Astrocyte of the hippocampus (primary cell): ENCODE measurements around the gene PPIL4.
"Not testable (repeated sequence)": the region's sequence is repeated elsewhere in the genome, so short reads cannot be mapped to it uniquely, and the experiment has no call there.

ENCODE experiments used
- DNase-seq: peaks from one replicate; pipeline ENCODE4 v3.0.0; 2011; ENCODE audit warnings: low read depth, low spot score

The PPIL4 gene

DNA sequence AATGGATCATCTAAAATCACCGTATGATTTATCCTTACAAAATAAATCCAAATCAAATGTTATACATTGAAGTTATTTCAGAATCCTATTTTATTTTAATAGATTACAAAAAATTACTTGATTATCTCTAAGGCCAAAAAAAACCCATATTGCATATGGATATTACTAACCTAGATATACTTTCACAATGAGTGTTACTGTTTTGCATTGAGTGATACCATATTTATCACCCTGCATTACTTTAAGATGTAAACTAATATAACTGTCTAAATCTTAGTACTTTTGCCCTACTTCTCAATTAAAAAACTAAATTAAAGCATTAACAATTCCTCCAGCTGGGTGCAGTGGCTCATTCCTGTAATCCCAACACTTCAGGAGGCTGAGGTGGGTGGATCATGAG lies 11.1 kb downstream of the PPIL4 start:
- no peak for DNase-seq

DNA sequence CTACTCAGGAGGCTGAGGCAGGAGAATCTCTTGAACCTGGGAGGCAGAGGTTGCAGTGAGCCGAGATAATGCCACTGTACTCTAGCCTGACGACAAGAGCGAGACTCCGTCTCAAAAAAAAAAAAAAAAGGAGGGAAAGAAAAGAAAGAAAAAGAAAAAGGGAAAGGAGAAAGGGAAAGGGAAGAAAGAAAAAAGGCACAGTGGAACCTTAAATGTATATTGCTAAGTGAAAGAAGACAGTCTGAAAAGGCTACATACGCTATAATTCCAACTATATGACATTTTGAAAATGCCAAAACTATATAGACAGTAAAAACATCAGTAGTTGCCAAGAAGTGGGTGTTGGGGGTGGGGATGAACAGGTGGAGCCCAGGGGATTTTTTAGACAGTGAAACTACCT lies 16.2 kb downstream of the PPIL4 start:
- no peak for DNase-seq

DNA sequence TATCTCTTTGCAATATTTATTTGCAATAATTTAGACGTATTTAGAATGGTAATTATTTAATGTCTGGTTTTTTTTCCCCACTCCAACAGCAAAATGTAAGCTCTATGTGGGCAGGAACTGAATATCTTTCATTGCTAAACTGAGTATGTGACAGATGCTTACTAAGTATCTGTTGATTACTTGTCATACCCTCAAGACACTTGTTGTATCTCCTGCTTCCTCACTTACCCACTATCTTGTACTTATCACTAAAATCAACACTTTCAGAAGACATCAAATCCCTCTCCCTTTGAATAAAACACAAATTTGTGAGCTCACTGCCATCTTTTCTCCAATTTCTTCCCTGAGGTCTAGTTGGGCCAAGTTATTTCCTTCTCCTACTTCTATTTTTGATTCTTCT lies 30.3 kb downstream of the PPIL4 start:
- no peak for DNase-seq

DNA sequence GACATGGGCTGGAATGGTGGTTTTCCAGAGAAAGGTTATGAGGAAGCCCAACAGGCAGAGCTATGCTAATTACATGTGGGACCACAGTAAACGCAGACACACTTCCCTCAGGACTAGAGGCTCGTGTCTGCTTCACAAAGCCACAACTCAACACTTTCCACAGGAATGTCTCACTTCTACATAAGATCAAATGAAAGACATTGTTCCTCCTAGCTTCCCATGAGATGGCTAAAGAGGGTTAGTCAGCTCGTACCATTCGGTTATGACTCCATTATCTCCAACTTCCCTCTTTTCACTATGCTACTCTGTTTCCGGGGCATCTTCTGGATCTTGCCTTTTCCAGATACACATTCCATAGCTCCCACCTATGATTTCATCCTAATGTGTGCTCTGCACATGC lies 31.9 kb downstream of the PPIL4 start:
- DNase-seq: peak; percentile 80

DNA sequence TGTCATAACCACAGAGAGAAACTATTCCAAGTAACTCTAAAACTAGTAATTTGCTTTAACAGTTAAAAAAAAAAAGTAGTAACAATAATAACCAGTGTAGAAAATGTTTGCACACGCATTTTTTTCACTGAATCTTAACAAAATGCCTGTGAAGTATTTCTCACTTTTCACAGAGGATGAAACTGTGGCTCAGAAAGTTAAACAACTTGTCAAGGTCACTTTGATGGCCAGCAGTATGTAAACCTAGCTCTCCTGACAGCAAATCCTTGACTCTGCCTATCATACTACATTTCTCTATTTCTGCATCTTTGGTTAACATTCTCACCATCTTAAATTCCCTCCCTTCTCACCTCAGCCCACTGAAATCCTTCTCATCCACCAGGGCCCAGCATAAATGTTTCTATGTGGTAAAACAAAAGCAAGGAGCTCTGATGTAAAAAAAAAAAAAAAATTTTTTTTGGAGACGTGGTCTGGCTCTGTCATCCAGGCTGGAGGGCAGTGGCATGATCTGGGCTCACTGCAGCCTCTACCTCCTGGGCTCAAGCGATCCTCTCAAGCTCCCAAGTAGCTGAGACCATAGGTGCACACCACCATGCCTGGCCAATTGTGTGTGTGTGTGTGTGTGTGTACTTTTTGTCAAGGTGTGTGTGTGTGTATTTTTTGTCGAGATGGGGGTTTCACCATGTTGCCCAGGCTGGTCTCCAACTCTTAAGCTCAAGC lies 34.9 kb downstream of the PPIL4 start:
- DNase-seq: no peak

DNA sequence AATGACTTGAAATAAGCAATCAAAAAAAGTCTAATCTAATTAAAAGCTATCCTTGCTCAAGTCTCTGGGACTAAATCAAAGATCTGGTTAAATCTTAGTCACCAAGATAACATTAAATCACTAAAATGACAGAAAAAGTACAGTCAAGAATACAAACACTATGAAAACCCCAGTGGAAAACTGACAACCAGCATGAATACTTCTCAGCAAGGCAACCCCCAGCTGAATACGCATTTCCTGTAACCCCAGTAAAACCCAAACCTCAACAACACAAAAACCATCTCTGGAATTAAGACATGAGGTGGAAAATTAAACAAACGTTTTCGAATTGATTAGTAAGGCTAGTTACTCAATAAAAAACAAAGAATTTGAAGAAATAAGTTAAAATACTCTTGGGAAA lies 37.4 kb downstream of the PPIL4 start:
- DNase-seq: peak; percentile 24

DNA sequence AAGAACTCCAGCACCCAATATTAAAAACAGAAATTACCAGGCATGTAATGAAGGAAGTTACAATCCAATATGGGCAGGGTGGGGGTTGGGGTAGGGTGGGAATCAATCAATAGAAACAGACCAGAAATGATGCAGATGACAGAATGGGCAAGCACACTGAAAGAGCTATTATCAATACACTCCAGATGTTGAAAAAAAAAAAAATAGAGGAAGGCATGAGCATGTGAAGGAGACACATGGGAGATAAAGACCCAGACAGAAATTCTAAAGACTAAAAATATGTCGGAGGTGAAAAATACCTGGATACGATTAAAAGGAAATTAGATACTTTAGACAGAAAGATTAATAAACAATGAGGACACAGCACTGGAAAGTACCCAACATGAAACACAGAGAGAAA lies 42.0 kb downstream of the PPIL4 start:
- DNase-seq: no peak

DNA sequence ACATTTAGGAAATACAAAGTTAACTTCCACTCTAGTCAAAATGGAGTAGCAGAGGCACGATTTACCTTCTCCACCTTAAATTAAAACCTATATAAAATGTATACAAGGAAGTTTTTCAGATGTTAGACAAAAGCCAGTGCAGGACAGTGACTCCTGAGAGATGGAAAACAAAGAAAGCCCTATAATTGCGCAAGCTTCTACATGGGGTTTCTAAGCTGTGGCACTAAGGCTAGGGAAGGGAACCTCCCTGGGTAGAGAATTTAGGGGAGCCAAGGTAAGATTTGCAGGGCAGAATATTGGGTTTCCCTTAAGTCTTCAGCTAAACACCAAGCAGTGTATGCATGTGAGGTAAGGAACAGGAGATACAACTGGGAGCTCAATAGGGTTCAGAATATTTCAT lies 42.6 kb downstream of the PPIL4 start:
- no peak for DNase-seq

DNA sequence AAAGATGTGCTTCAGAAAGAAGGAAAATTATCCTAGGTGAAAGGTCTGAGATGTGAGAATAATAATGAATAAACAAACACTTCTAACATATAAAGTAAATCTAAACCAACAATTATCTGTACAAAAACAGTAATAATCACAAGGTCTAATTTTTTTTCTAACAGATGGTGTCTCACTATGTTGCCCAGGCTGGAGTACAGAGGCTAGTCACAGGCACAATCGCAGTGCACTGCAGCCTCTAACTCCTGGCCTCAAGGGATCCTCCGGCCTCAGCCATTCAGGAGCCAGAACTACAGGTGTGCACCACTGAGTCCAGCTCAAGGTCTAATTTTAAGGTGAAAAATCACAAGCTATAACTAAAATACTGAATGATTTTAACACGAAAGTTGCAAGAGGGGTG lies 44.1 kb downstream of the PPIL4 start:
- no peak for DNase-seq

DNA sequence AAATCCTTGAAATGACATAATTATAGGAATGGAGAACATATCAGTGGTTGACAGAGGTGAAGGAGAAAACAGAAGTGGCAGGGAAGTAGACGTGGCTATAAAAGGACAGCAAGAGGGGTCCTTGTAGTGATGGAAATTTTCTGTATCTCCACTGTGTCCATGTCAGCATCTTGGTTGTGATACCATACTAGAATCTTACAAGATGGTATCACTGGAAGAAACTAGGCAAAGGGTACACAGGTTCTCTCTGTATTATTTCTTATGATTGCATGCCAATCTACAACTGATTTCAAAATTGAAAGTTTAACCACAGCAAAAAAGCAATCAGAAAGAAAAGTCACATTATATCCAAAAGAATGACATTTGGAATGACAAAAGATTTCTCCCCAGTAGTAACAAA lies 44.6 kb downstream of the PPIL4 start:
- no peak for DNase-seq

DNA sequence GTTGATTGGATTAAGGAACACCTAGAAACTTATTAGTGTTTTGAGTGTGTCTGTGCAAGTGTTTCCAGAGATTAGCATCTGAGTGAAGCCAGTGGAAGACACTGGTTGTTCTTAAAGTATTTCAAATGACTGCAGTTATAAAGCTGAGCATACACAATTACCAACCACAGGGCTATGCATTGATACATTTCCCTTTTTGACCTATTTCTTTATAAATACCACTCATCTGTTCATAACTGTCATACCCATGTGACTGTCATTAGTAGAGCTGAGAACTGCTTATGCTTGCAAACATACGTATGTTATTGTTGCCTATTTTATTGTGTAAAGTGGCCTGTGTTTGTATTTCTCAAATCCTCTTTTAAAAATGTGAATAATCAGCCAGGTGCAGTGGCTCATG lies 45.7 kb downstream of the PPIL4 start:
- DNase-seq: no peak

DNA sequence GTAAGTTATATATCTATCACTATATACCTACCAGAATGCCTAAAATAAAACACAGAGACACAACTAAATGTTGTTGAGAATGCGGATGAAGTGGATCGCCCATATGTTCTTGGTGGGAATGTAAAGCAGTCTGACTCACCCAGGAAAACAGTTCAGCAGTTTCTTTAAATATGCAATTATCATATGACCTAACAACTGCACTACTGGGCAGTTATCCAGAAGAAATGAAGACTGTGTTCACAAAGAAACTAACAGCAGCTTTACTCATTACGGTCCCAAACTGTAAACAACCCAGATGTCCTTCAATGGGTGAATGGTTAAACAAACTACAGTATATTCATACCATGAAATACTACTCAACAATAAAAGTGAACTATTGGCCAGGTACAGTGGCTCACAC lies 46.8 kb downstream of the PPIL4 start:
- DNase-seq: peak; percentile 67

DNA sequence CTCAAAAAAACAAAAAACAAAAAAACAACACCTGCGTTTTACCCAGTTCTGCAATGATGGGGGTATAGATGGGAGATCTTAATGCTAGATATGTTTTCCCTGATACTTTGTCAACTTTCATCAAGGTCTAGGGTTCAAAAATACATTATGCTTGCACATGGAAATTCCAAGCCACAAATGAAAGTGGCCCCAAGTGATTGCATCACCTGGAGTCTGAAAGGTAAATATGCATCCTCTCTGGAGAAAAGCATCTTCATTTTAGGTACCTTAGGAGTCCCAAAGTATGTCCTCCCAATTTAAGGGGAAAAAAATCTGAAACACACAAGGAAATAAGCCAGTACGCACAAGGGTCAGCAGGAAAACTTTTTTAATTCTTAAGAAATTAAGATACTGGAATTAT lies 48.5 kb downstream of the PPIL4 start:
- no peak for DNase-seq

DNA sequence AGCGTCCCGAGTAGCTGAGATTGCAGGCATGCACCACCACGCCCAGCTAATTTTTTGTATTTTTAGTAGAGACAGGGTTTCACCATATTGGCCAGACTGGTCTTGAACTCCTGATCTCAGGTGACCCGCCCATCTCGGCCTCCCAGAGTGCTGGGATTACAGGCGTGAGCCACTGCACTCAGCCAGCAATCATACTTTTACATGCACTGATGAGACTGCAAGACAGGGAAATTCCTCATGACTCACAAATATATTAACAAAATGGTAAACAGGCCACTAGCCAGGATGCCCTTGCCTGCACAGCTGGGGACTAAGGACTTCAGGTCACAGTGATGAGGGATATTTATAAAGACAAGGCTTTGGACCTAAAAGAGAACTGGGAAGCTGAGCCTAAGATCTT lies 49.2 kb downstream of the PPIL4 start:
- DNase-seq: not testable (repeated sequence)

DNA sequence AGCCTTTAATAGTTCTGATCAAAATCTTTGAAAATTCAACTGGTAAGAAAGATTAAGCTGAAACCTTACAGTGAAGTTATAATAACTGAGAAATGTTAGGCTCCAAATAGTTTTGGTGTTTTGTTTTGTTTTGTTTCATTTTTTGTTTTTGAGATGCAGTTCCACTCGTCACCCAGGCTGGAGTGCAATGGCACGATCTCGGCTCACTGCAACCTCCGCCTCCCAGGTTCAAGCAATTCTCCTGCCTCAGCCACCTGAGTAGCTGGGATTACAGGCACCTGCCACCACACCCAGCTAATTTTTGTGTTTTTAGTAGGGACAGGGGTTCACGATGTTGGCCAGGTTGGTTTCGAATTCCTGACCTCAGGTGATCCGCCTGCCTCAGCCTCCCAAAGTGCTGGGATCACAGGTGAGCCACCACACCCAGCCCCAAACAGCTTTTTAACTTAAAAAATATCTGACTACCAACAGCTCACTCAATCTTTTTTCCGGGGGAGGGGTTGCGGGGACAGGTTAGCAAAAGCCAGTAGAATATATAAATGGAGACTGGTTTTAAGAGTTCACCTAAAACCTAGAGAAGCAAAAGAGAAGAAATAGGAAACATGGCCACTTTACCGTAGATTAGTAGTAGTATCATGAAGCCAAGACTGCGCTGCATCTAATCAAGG lies 50.4 kb downstream of the PPIL4 start:
- DNase-seq: not testable (repeated sequence)

DNA sequence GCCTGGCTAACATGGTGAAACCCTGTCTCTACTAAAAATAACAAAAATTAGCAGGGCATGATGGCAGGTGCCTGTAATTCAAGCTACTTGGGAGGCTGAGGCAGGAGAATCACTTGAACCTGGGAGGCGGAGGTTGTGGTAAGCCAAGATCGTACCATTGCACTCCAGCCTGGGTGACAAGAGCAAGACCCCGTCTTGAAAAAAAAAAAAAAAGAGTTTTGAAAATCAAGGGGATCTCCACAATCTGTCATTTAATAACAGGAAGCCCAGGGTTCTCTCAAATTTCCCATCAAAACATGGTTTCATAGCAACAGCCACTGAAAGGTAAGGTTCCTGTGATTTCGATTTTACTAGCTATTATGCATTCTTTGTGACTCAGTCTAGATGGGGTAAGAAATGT lies 51.0 kb downstream of the PPIL4 start:
- DNase-seq: not testable (repeated sequence)

DNA sequence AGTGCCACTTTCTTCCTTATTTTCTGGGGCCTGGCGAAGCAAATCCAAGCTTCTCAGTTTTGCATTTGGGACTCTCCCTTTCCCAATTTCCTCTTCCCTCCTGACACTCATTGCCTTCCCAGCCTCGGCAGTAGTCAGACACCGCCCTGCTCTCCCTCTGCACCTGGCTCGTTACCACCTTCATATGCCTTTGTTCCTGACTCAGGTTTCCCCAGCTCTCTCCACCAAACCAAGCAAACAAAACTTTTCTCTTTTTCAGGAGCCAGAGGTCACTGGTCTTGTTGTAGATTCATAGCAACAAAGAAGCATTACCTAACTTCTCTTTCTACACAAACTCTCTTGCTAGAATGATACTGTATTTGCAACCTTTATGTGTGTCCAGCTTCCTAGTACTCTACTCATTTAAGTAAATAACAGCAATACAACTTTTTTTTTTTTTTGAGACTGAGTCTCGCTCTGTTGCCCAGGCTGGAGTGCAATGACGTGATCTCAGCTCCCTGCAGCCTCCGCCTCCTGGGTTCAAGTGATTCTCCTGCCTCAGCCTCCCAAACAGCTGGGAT lies 52.0 kb downstream of the PPIL4 start:
- no peak for DNase-seq

DNA sequence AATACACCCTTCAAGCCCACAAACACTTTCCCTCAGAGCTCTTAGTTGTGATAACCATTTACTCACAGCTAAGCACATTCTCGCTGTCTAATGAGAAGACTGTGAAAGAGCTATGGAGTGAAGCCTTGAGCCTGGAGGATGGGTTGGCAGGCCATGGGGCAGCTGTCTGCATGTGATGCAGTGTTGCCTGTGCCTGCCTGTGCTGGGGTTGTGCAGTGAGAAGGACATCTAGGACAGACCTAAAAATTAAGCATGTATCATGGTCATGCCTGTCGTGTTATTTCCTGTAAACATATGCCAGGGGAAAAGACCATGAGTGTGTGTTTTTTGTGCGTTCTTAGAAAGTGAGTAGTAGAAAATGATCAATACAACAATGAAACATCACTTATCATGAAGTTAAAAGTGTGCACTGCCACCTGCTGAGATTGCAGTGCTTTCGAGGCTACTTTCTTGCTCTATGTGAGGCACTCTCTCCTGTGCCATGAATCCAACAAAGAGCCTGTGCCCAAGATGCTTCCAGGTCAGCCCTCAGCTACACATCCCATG lies 53.0 kb downstream of the PPIL4 start:
- no peak for DNase-seq

DNA sequence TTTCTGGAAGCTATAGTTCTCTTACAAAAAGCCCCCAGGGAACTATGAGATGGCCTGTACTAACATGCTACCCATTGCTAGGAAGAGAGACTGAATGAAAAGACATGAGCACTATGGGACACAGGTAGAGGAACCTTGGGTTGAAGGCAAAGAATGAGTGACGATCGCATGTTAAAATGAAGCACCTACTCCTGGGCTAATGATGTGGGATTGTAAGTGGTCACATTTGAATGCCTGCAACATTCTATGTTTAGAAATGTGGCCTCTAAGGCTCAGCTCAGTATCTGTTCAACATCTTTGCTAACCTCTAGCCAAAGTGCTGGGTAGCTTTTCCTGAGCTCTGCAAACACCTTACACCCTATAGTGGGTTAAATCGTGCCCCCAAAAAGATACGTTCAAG lies 55.9 kb downstream of the PPIL4 start:
- no peak for DNase-seq

DNA sequence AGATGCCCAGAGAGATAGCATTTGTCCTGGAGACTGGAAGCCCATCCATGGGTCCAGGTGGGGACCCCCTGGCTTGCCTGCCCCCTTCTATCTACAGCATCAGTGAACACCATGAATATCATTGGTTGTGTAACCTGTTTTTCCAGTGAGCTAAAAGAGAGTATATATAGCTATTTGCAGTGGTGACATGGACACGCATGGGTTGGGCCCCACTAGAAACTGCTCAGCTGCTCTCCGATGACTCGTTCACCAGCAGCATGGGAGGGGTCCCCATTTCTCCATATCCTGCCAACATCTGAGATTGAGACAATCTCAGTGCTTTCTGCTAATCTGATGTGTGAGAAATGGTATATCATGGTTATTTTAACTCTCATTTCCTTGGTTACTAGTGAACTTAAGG lies 57.0 kb downstream of the PPIL4 start:
- no peak for DNase-seq

DNA sequence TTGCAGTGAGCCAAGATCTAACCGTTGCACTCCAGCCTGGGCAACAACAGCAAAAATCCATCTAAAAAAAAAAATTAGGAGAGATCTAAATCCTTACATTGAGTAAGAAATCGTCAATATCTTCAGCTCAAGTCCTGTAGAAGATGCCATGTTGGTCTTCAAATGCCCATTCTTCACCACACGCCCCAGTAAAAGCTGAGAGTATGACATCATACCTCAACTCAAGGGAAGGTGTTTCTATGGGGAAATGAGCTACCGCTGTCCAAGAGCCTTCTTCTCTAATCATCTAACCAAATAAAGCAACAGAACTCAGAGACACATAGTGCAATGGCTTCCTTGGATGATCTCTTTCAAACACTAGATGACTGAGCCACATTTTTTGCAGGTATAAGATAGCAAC lies 58.5 kb downstream of the PPIL4 start:
- DNase-seq: no peak

DNA sequence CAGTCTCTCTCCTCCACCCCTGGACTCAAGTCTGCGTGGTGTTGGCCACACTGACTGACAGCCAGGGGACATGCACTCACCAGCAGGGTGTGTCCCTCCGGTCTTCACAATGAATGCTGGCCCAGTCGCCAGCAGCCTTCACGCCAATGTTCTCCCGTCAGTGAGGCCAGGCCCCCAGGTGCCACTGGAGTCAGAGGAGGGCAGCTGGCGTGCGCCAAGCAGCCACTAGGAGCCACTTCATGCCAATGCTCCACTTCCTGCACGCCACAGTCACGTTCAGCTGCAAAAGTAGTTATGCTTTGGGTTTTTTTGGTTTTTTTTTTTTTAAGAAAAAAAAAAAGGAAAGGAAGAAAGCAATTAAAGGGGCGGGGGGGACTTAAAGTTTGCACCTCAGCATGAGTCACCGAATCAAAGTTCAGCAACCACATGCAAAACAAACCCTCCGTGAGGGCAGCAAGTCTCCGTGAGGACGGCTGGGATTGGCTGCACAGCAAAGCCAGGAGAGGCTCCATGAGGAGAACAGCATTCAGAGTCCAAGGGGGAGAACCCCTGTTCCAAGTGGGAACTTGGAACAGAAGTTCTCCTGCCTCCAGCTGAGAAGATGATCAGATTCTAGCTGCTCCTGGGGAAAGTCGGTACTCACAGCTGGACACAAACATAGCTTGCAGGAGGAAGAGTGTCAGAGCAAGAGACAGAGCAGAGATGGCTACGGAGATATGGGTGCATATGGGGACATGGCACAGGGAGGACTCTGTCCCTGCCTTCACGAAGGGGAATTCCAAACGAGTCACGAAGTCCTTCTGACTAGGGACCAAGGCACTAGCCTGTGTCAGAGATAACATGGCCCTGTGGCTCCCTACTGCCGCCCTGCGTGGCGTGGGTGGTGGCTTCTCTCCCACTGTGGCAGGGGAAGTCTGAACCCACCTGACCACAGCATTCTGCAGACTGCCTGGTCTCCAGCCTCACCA lies 60.8 kb downstream of the PPIL4 start, which contains the start of gene ZC3H12D:
Gene ZC3H12D (minus strand): TSS at position 282 of the 968 bp plus-strand sequence. CDS start 10,471 bp downstream, outside the sequence.
- DNase-seq: no peak
